ENCODE results near the gene DLG2.

Gene DLG2

GRCh38 chr11:84236436-84236835 lies 1390.7 kb downstream of the DLG2 start:
- no peak for DNase-seq (ENCODE audit: low read depth in 4 of 4, low spot score in 1 of 4)

- DNase-seq (ENCODE audit: low read depth in 4 of 4, low spot score in 1 of 4): no peak
These were observed 1392.5 kb downstream of the DLG2 start for GRCh38 chr11:84234462-84235202.

- DNase-seq (ENCODE audit: low read depth in 4 of 4, low spot score in 1 of 4): no peak
These were observed 1393.1 kb downstream of the DLG2 start for GRCh38 chr11:84234011-84234410.

- DNase-seq (ENCODE audit: low read depth in 4 of 4, low spot score in 1 of 4): no peak
These were observed 1394.6 kb downstream of the DLG2 start for GRCh38 chr11:84232511-84232910.

GRCh38 chr11:84230402-84230801 lies 1396.7 kb downstream of the DLG2 start:
- no peak for DNase-seq (ENCODE audit: low read depth in 4 of 4, low spot score in 1 of 4)

- no peak for DNase-seq (ENCODE audit: low read depth in 4 of 4, low spot score in 1 of 4)
These were observed 1399.0 kb downstream of the DLG2 start for GRCh38 chr11:84227970-84228665.

GRCh38 chr11:84224042-84224441 lies 1403.1 kb downstream of the DLG2 start:
- DNase-seq (ENCODE audit: low read depth in 4 of 4, low spot score in 1 of 4): no peak

- DNase-seq (ENCODE audit: low read depth in 4 of 4, low spot score in 1 of 4): no peak
These were observed 1408.8 kb downstream of the DLG2 start for GRCh38 chr11:84218318-84218717.

GRCh38 chr11:84215672-84216071 lies 1411.5 kb downstream of the DLG2 start:
- no peak for DNase-seq (ENCODE audit: low read depth in 4 of 4, low spot score in 1 of 4)

- no peak for DNase-seq (ENCODE audit: low read depth in 4 of 4, low spot score in 1 of 4)
These were observed 1412.6 kb downstream of the DLG2 start for GRCh38 chr11:84214557-84214956.

GRCh38 chr11:84212468-84213390 lies 1414.4 kb downstream of the DLG2 start:
- no peak for DNase-seq (ENCODE audit: low read depth in 4 of 4, low spot score in 1 of 4)

GRCh38 chr11:84211896-84212295 lies 1415.2 kb downstream of the DLG2 start:
- no peak for DNase-seq (ENCODE audit: low read depth in 4 of 4, low spot score in 1 of 4)

GRCh38 chr11:84194696-84195095 lies 1432.4 kb downstream of the DLG2 start:
- no peak for DNase-seq (ENCODE audit: low read depth in 4 of 4, low spot score in 1 of 4)

- DNase-seq (ENCODE audit: low read depth in 4 of 4, low spot score in 1 of 4): no peak
These were observed 1433.4 kb downstream of the DLG2 start for GRCh38 chr11:84193706-84194105.

GRCh38 chr11:84188521-84188920 lies 1438.6 kb downstream of the DLG2 start:
- no peak for DNase-seq (ENCODE audit: low read depth in 4 of 4, low spot score in 1 of 4)

GRCh38 chr11:84173078-84173477 lies 1454.1 kb downstream of the DLG2 start:
- DNase-seq (ENCODE audit: low read depth in 4 of 4, low spot score in 1 of 4): no peak

- no peak for DNase-seq (ENCODE audit: low read depth in 4 of 4, low spot score in 1 of 4)
These were observed 1462.0 kb downstream of the DLG2 start for GRCh38 chr11:84165139-84165538.

GRCh38 chr11:84164728-84165127 lies 1462.4 kb downstream of the DLG2 start:
- DNase-seq (ENCODE audit: low read depth in 4 of 4, low spot score in 1 of 4): no peak

GRCh38 chr11:84163116-84163515 lies 1464.0 kb downstream of the DLG2 start:
- DNase-seq (ENCODE audit: low read depth in 4 of 4, low spot score in 1 of 4): no peak

GRCh38 chr11:84157639-84158038 lies 1469.5 kb downstream of the DLG2 start:
- DNase-seq (ENCODE audit: low read depth in 4 of 4, low spot score in 1 of 4): no peak

GRCh38 chr11:84146826-84147225 lies 1480.3 kb downstream of the DLG2 start:
- no peak for DNase-seq (ENCODE audit: low read depth in 4 of 4, low spot score in 1 of 4)

All from stimulated activated CD4-positive, alpha-beta T cell treated with anti-CD3 and anti-CD28 coated beads, Interleukin-1b, Interleukin-23, amount 100 ng/mL, for 24 hours (primary cell).